PC-9 (cell line): ENCODE data around the gene ASTL.

Experiments
- CTCF ChIP-seq: fragments of 200-600 bp; sonication (generic); conservative IDR thresholded peaks from 2 replicates; pipeline ENCODE4 v1.6.1; 2017; ENCODE audit warnings: mixed run types, antibody characterized with exemption, mild to moderate bottlenecking, moderate library complexity
- EZH2 ChIP-seq: fragments of 200-600 bp; sonication (generic); IDR thresholded peaks from 2 replicates; pipeline ENCODE4 v1.8.0; 2017; ENCODE audit warnings: antibody characterized with exemption, low read depth

- TF ChIP-seq CTCF, result no peak
- no peak for TF ChIP-seq EZH2
Measured at GRCh38 chr2:96131152-96131812, 7.0 kb downstream of the ASTL start.
